Esophagus squamous epithelium (tissue), 4 donors: ENCODE data around the gene CINP.

Experiments used
- CTCF ChIP-seq, 6 experiments: fragments of 450-650 bp in 4 of 6; fragments of 200-600 bp in 2 of 6; sonication (generic) in 2 of 6; IDR thresholded peaks; one replicate each; pipeline ENCODE4 v1.5.1; 2016 to 2019; ENCODE audit warnings: antibody characterized with exemption in 6 of 6, mild to moderate bottlenecking in 4 of 6, moderate library complexity in 4 of 6
- POLR2A ChIP-seq, 4 donors: fragments of 450-650 bp; IDR thresholded peaks; one replicate each; pipeline ENCODE4 v1.6.1; 2017; ENCODE audit warnings: antibody characterized with exemption in 4 of 4, mild to moderate bottlenecking in 4 of 4, moderate library complexity in 3 of 4

- TF ChIP-seq CTCF (IDR thresholded peaks at IDR 0.05) (no peak), POLR2A (IDR thresholded peaks at IDR 0.05) (no peak)
Measured at GRCh38 chr14:102363182-102363943, 673 bp upstream of the CINP start.
